Neural progenitor cell (in vitro differentiated cells): ENCODE measurements around the gene CDCP1. TPM values are rescaled to one million over a fixed set of nuclear protein-coding genes. Genes with fewer than 3 reads are reported as not detected.

Experiments
- DNase-seq: peaks from one replicate; pipeline ENCODE4 v3.0.0-alpha.2; 2016; ENCODE audit warnings: low spot score
- H2AFZ ChIP-seq: fragments of 200-600 bp; sonication (generic); replicated peaks from 2 replicates; pipeline ENCODE4 v1.6.1; 2016; ENCODE audit warnings: antibody characterized with exemption
- H3F3A ChIP-seq: fragments of 200-600 bp; sonication (generic); 2 replicates; pipeline ENCODE4 v1.6.1; 2016; ENCODE audit warnings: antibody characterized with exemption, low read depth
- H3K27ac ChIP-seq: fragments of 200-600 bp; sonication (generic); 2 replicates; pipeline ENCODE4 v1.5.1; 2016; ENCODE audit warnings: mild to moderate bottlenecking
- H3K27me3 ChIP-seq: fragments of 200-600 bp; sonication (generic); 2 replicates; pipeline ENCODE4 v1.6.1; 2016; ENCODE audit warnings: mild to moderate bottlenecking, moderate library complexity
- H3K36me3 ChIP-seq: fragments of 200-600 bp; sonication (generic); 2 replicates; pipeline ENCODE4 v1.5.1; 2016
- H3K4me1 ChIP-seq: fragments of 200-600 bp; sonication (generic); 2 replicates; pipeline ENCODE4 v1.6.1; 2016; ENCODE audit warnings: mixed run types
- H3K4me2 ChIP-seq: fragments of 200-600 bp; sonication (generic); 2 replicates; pipeline ENCODE4 v1.6.1; 2016
- H3K4me3 ChIP-seq: fragments of 200-600 bp; sonication (generic); 2 replicates; pipeline ENCODE4 v1.5.1; 2016
- H3K79me2 ChIP-seq: fragments of 200-600 bp; sonication (generic); 2 replicates; pipeline ENCODE4 v1.6.1; 2016; ENCODE audit warnings: low read depth
- H3K9ac ChIP-seq: fragments of 200-600 bp; sonication (generic); 2 replicates; pipeline ENCODE4 v1.6.1; 2016
- H3K9me3 ChIP-seq: fragments of 200-600 bp; sonication (generic); 2 replicates; pipeline ENCODE4 v1.5.1; 2016; ENCODE audit warnings: low read depth
- H4K20me1 ChIP-seq: fragments of 200-600 bp; sonication (generic); 2 replicates; pipeline ENCODE4 v1.6.1; 2016; ENCODE audit warnings: low read depth
- H3K27ac Mint-ChIP-seq: 3 replicates; pipeline ENCODE4 v1.8.0; 2021; ENCODE audit warnings: mixed read lengths
- H3K27me3 Mint-ChIP-seq: 2 replicates; pipeline ENCODE4 v1.8.0; 2022; ENCODE audit warnings: low read depth, mild to moderate bottlenecking, inconsistent platforms, moderate library complexity, mixed read lengths; ENCODE audit not compliant: insufficient read depth
- H3K36me3 Mint-ChIP-seq: 3 replicates; pipeline ENCODE4 v1.8.0; 2021; ENCODE audit warnings: mixed read lengths
- H3K4me1 Mint-ChIP-seq: 3 replicates; pipeline ENCODE4 v1.8.0; 2021; ENCODE audit warnings: mixed read lengths
- H3K4me3 Mint-ChIP-seq: 3 replicates; pipeline ENCODE4 v1.8.0; 2021; ENCODE audit warnings: mild to moderate bottlenecking, moderate library complexity, mixed read lengths
- H3K9me3 Mint-ChIP-seq: 3 replicates; pipeline ENCODE4 v1.8.0; 2020; ENCODE audit warnings: mixed read lengths
- EZH2 ChIP-seq: fragments of 200-600 bp; sonication (generic); IDR thresholded peaks from 2 replicates; pipeline ENCODE4 v1.6.1; 2017; ENCODE audit warnings: antibody characterized with exemption, mild to moderate bottlenecking, moderate library complexity
- EZH2phosphoT487 ChIP-seq: fragments of 200-600 bp; sonication (generic); IDR thresholded peaks from 2 replicates; pipeline ENCODE4 v1.6.1; 2017; ENCODE audit warnings: antibody characterized with exemption
- total RNA-seq: library from RNA; depleted of rRNA; stranded (reverse); fragments of >200 nt; gene quantifications from 2 replicates; pipeline ENCODE4 v1.2.3, GENCODE V29; 2015; ENCODE audit warnings: low replicate concordance
- TF ChIP-seq, protein P1 (sequence below): fragments of 200-600 bp; sonication (generic); IDR thresholded peaks from 2 replicates; pipeline ENCODE4 v1.5.1; 2017; ENCODE audit warnings: antibody characterized with exemption, mild to moderate bottlenecking

CDCP1 gene
- total RNA-seq, 1 donor from 2014 or later = 0.24 TPM

DNA sequence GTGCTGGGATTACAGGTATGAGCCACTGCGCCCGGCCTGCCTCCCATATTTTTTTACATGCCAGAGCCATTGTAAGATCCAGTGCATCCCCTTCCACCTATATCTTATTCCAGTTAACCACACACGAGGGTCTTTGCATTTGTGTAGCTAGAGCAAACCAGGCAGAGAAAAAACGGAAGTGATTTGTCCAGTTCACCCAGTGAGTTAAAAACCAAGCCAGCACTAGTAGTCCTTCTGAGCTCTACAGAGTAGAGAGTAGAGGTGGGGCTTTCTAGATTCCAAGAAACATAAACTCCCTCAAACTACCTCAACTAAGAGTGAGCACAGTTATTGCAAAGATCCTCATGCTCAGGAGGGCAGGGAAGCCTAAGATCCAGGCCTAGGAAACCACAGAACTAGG lies 45.2 kb upstream of the CDCP1 start:
- Histone ChIP-seq H3K27ac (no peak overlapping the region), H4K20me1 (no peaks in the 10 kb centered on the region), H3K9ac (no peak overlapping the region), H3K36me3 (no peaks in the 10 kb centered on the region), H3K79me2 (no peaks in the 10 kb centered on the region), H2AFZ (no peak overlapping the region), H3K27me3 (no peaks in the 10 kb centered on the region), H3K9me3 (no peaks in the 10 kb centered on the region), H3K4me3 (no peak overlapping the region), H3K4me1 (peaks cover 11% of the 10 kb centered on the region), H3K4me2 (peak overlapping the region; percentile 44), H3F3A (peaks cover 10% of the 10 kb centered on the region)
- Mint-ChIP-seq H3K27ac (peak overlapping the region; percentile 33), H3K9me3 (peaks cover 5% of the 10 kb centered on the region), H3K36me3 (no peaks in the 10 kb centered on the region), H3K27me3 (peaks cover 14% of the 10 kb centered on the region), H3K4me1 (peaks cover 24% of the 10 kb centered on the region), H3K4me3 (no peak overlapping the region)
- no peak for DNase-seq
- no peak for TF ChIP-seq EZH2
- TF ChIP-seq, protein P1, sequence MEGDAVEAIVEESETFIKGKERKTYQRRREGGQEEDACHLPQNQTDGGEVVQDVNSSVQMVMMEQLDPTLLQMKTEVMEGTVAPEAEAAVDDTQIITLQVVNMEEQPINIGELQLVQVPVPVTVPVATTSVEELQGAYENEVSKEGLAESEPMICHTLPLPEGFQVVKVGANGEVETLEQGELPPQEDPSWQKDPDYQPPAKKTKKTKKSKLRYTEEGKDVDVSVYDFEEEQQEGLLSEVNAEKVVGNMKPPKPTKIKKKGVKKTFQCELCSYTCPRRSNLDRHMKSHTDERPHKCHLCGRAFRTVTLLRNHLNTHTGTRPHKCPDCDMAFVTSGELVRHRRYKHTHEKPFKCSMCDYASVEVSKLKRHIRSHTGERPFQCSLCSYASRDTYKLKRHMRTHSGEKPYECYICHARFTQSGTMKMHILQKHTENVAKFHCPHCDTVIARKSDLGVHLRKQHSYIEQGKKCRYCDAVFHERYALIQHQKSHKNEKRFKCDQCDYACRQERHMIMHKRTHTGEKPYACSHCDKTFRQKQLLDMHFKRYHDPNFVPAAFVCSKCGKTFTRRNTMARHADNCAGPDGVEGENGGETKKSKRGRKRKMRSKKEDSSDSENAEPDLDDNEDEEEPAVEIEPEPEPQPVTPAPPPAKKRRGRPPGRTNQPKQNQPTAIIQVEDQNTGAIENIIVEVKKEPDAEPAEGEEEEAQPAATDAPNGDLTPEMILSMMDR = no peak
- no peak for TF ChIP-seq EZH2phosphoT487

DNA sequence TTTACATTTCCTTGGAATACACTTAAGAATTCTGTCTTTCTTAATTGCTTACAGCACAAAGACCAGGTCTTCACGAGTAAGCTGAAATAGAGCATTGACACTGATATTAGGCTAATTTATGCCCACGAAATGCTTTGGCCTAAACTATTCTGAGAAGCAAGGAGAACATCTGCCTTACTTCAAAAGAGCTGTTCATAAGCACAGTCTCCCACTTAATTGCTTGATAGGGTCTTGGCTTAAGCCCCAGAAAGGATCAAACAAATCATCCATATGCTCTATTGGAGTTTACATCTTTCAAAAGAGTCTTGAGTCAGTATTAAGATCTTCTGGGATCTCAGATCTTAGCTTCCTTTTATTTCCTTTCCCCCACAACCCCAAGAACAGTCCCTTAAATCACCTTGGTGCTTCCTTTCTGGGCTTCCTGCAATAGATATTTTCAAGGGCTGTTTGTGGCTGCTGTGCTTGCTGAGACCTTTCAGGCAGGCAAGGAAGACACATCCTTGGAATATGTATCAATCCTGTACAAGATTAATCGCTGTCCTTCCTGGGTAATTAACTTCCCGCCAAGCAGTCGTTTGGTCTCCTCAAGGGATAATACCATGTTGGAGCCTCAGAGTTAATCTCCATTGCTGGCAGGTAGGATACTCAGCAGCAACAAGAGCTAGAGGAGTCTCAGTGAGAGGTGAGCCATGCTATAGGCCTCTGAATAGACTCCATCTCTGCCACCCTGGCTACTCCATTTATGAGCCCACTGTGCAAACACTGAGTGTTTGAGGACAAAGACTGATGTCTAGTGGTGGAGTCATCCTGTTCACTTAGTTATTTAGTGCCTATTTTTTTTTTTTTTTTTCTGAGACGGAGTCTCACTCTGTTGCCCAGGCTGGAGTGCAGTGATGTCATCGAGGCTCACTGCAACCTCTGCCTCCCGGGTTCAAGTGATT lies 42.8 kb upstream of the CDCP1 start:
- H3K4me3 ChIP-seq = no peak overlapping the region
- no peak for TF ChIP-seq EZH2
- TF ChIP-seq, protein P1 = no peak
- TF ChIP-seq EZH2phosphoT487 = no peak
- peaks cover 11% of the 10 kb centered on the region for H3K4me1 ChIP-seq
- no peaks in the 10 kb centered on the region for H3K36me3 ChIP-seq
- H3K27me3 Mint-ChIP-seq = peaks cover 18% of the 10 kb centered on the region
- H4K20me1 ChIP-seq = no peaks in the 10 kb centered on the region
- no peak overlapping the region for H3K4me3 Mint-ChIP-seq
- peaks cover 25% of the 10 kb centered on the region for H3K4me1 Mint-ChIP-seq
- no peak overlapping the region for H3K4me2 ChIP-seq
- H3K9me3 ChIP-seq = no peaks in the 10 kb centered on the region
- H3K9ac ChIP-seq = no peak overlapping the region
- no peak overlapping the region for H2AFZ ChIP-seq
- H3K27me3 ChIP-seq = no peaks in the 10 kb centered on the region
- H3K27ac Mint-ChIP-seq = no peak overlapping the region
- H3F3A ChIP-seq = peaks cover 10% of the 10 kb centered on the region
- H3K27ac ChIP-seq = no peak overlapping the region
- H3K9me3 Mint-ChIP-seq = peaks cover 5% of the 10 kb centered on the region
- DNase-seq = no peak
- no peaks in the 10 kb centered on the region for H3K79me2 ChIP-seq
- no peaks in the 10 kb centered on the region for H3K36me3 Mint-ChIP-seq

DNA sequence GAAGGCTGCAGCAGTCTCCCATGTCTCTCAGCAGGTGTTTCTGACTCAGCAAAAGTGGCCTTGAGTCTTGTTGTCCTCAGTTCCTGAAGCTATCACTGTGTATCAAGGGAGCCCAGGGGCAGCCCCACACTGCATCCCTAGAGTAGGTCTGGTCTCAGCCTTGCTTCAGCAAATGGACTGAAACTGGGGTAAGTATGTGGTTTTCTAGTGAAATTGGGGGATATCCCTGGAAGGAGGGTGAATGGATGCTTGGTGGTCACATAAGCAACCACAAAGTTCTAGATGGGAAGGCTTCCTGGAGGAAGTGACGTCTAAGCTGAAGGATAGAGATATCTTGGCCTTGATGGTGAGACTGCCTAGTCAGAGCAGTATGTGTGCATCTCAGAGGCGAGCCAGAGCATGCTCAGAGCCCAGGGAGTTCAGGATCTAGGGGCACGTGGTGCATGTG lies 41.5 kb upstream of the CDCP1 start:
- Mint-ChIP-seq H3K36me3 (no peaks in the 10 kb centered on the region), H3K4me3 (no peak overlapping the region), H3K4me1 (peaks cover 38% of the 10 kb centered on the region), H3K27ac (no peak overlapping the region), H3K9me3 (peaks cover 5% of the 10 kb centered on the region), H3K27me3 (peaks cover 19% of the 10 kb centered on the region)
- Histone ChIP-seq H3K9me3 (no peaks in the 10 kb centered on the region), H4K20me1 (no peaks in the 10 kb centered on the region), H3K4me3 (no peak overlapping the region), H3K27ac (no peak overlapping the region), H2AFZ (no peak overlapping the region), H3K4me2 (no peak overlapping the region), H3K79me2 (no peaks in the 10 kb centered on the region), H3K4me1 (peaks cover 11% of the 10 kb centered on the region), H3F3A (peaks cover 12% of the 10 kb centered on the region), H3K27me3 (no peaks in the 10 kb centered on the region), H3K9ac (no peak overlapping the region), H3K36me3 (no peaks in the 10 kb centered on the region)
- TF ChIP-seq, protein P1 = no peak
- TF ChIP-seq EZH2 (no peak), EZH2phosphoT487 (no peak)
- no peak for DNase-seq
